GM12878 (cell line): ENCODE data around the gene NPAS4. TPM values are rescaled to one million over a fixed set of nuclear protein-coding genes. Genes with fewer than 3 reads are reported as not detected.

Experiments
- ATAC-seq: fragments of 200-7000 bp; cut with Tn5 transposase; 3 replicates; pipeline ENCODE4 v1.9.1; 2020; ENCODE audit warnings: mild to moderate bottlenecking, moderate library complexity
- BruUV-seq: library from RNA; stranded (reverse); fragments of 400-500 nt; replicated peaks from 2 replicates; lab custom pipeline; 2021; lab: Mats Ljungman, UMichigan
- CTCF ChIA-PET: fragments of 300-600 bp; sonication (Branson Sonifier 250); formaldehyde crosslinking; extraction: SDS; loops from one replicate; lab custom pipeline; 2021; ENCODE audit warnings: inconsistent platforms; lab: Yijun Ruan, JAX
- POLR2A ChIA-PET: fragments of 350-600 bp; formaldehyde crosslinking; extraction: SDS; loops from one replicate; lab custom pipeline; 2021; ENCODE audit warnings: inconsistent platforms; lab: Charles Lee
- RAD21 ChIA-PET: fragments of 300-600 bp; sonication (Branson Sonifier 250); formaldehyde crosslinking; loops from one replicate; lab custom pipeline; 2023; ENCODE audit warnings: antibody characterized with exemption; ENCODE audit not compliant: unreplicated experiment; lab: Charles Lee
- SMC1A ChIA-PET: fragments of 300-600 bp; sonication (Branson Sonifier 250); formaldehyde crosslinking; loops from one replicate; lab custom pipeline; 2023; ENCODE audit not compliant: unreplicated experiment, uncharacterized antibody; lab: Charles Lee
- DNase-seq: peaks from one replicate; pipeline ENCODE4 v3.0.0-alpha.2; 2011; ENCODE audit warnings: low read depth, low spot score
- FAIRE-seq: peaks from 3 replicates; lab custom pipeline; 2011; peaks lifted over from hg19 to GRCh38; lab: Jason Lieb, UNC
- H2AFZ ChIP-seq: 2 replicates; pipeline ENCODE4 v1.6.0; 2011; ENCODE audit warnings: low read depth, low read length, control low read depth; ENCODE audit not compliant: control insufficient read depth
- H3K27ac ChIP-seq: 2 replicates; pipeline ENCODE4 v1.5.1; 2011; ENCODE audit warnings: control low read depth; ENCODE audit not compliant: control insufficient read depth, insufficient read depth
- H3K27me3 ChIP-seq, 2 experiments: replicated peaks in 1 of 2; 2 replicates each; pipeline versions ENCODE4 v1.6.0 to v1.6.1; 2011; ENCODE audit warnings: low read length in 1 of 2; ENCODE audit not compliant: control insufficient read depth in 2 of 2, insufficient read depth in 2 of 2
- H3K36me3 ChIP-seq, 2 experiments: 2 replicates each; pipeline ENCODE4 v1.5.1; 2011; ENCODE audit warnings: low read length in 1 of 2; ENCODE audit not compliant: control insufficient read depth in 2 of 2, insufficient read depth in 2 of 2
- H3K4me1 ChIP-seq: 2 replicates; pipeline ENCODE4 v1.6.1; 2011; ENCODE audit warnings: mild to moderate bottlenecking, low read length, moderate library complexity, mixed read lengths; ENCODE audit not compliant: control insufficient read depth, insufficient read depth
- H3K4me2 ChIP-seq: 2 replicates; pipeline ENCODE4 v1.6.0; 2011; ENCODE audit warnings: control low read depth; ENCODE audit not compliant: control insufficient read depth, insufficient read depth
- H3K4me3 ChIP-seq: fragments of 200-600 bp; sonication (generic); 2 replicates; pipeline ENCODE4 v1.5.1; 2016
- H3K79me2 ChIP-seq: 2 replicates; pipeline ENCODE4 v1.6.0; 2011; ENCODE audit warnings: low read length; ENCODE audit not compliant: control insufficient read depth, insufficient read depth
- H3K9ac ChIP-seq: 2 replicates; pipeline ENCODE4 v1.8.0; 2011; ENCODE audit warnings: low read length, control low read depth, mixed read lengths; ENCODE audit not compliant: control insufficient read depth, insufficient read depth
- H3K9me3 ChIP-seq: replicated peaks from 3 replicates; pipeline ENCODE4 v1.5.1; 2011; ENCODE audit warnings: mild to moderate bottlenecking, low read length; ENCODE audit not compliant: control insufficient read depth, insufficient read depth
- H4K20me1 ChIP-seq: 2 replicates; pipeline ENCODE4 v1.6.0; 2011; ENCODE audit not compliant: control insufficient read depth, insufficient read depth
- BACH1 ChIP-seq: fragments of 450-650 bp; IDR thresholded peaks from 2 replicates; pipeline ENCODE4 v1.6.1; 2017; ENCODE audit warnings: mild to moderate bottlenecking, borderline replicate concordance
- BRCA1 ChIP-seq: IDR thresholded peaks from 2 replicates; pipeline ENCODE4 v1.6.1; 2011; ENCODE audit warnings: low read depth, low read length, improper control_type of control experiment
- EED ChIP-seq: sonication (generic); IDR thresholded peaks from 2 replicates; pipeline ENCODE4 v1.6.1; 2016; ENCODE audit warnings: antibody characterized with exemption, low read depth
- IKZF1 ChIP-seq: fragments of 450-650 bp; conservative IDR thresholded peaks from 2 replicates; pipeline ENCODE4 v1.6.1; 2017; ENCODE audit warnings: antibody characterized with exemption, mild to moderate bottlenecking
- MEF2B ChIP-seq: fragments of 450-650 bp; IDR thresholded peaks from 2 replicates; pipeline ENCODE4 v1.6.1; 2018; ENCODE audit warnings: mild to moderate bottlenecking, moderate library complexity; ENCODE audit not compliant: partially characterized antibody, poor library complexity, severe bottlenecking
- NFIC ChIP-seq: IDR thresholded peaks from 2 replicates; pipeline ENCODE4 v1.6.1; 2012; ENCODE audit warnings: low read depth, mild to moderate bottlenecking, inconsistent platforms, low read length, moderate library complexity
- NKRF ChIP-seq: fragments of 450-650 bp; conservative IDR thresholded peaks from 2 replicates; pipeline ENCODE4 v1.6.1; 2017; ENCODE audit warnings: mild to moderate bottlenecking, moderate library complexity
- NR2C2 ChIP-seq: IDR thresholded peaks from 2 replicates; pipeline ENCODE4 v1.6.1; 2011; ENCODE audit warnings: borderline replicate concordance, low read depth; ENCODE audit not compliant: control insufficient read depth, insufficient read length
- RAD21 ChIP-seq: IDR thresholded peaks from 2 replicates; pipeline ENCODE4 v1.6.1; 2011; ENCODE audit warnings: mild to moderate bottlenecking, low read depth, low read length, moderate library complexity; ENCODE audit not compliant: insufficient read depth
- RFX5 ChIP-seq: IDR thresholded peaks from 2 replicates; pipeline ENCODE4 v1.6.1; 2011; ENCODE audit warnings: low read depth, low read length, improper control_type of control experiment
- SMAD5 ChIP-seq: IDR thresholded peaks from 2 replicates; pipeline ENCODE4 v1.6.1; 2016; ENCODE audit warnings: antibody characterized with exemption, low read depth
- SREBF2 ChIP-seq: IDR thresholded peaks from 2 replicates; pipeline ENCODE4 v1.6.1; 2012; ENCODE audit warnings: mild to moderate bottlenecking, low read length
- ZNF217 ChIP-seq: fragments of 450-650 bp; IDR thresholded peaks from 2 replicates; pipeline ENCODE4 v1.6.1; 2017; ENCODE audit warnings: antibody characterized with exemption, mild to moderate bottlenecking
- ZNF384 ChIP-seq: IDR thresholded peaks from 2 replicates; pipeline ENCODE4 v1.6.1; 2012; ENCODE audit warnings: low read depth, mild to moderate bottlenecking, low read length, improper control_type of control experiment, borderline replicate concordance
- WGBS: methylation state at CpG from one replicate; pipeline ENCODE4 v1.1.6; 2016; ENCODE audit warnings: low lambda C conversion rate; ENCODE audit not compliant: insufficient replicate concordance, insufficient coverage; ENCODE audit errors: missing lambda C conversion rate; 5-methylcytosine and 5-hydroxymethylcytosine counted together
- in situ Hi-C: fragments of 300-500 bp; cut with MboI; formaldehyde crosslinking; loops from 9 replicates; pipeline ENCODE4 v1.14.3; 2018; ENCODE audit warnings: mixed read lengths
- intact Hi-C: fragments of 100-400 bp; cut with micrococcal nuclease; formaldehyde crosslinking; loops from one replicate; pipeline ENCODE4 v1.14.2; 2022; ENCODE audit not compliant: unreplicated experiment
- polyA plus RNA-seq, 11 experiments: library from polyadenylated mRNA; depleted of rRNA in 4 of 11; unstranded in 6 of 11; stranded (reverse) in 5 of 11; fragments of >200 nt; fragmentation: Nextera tagmentation in 4 of 11; fragmentation: Illumina TruSeq in 1 of 11; extraction: Ambion mirVana in 4 of 11; extraction: Trizol in 1 of 11; gene quantifications; 1 replicate in 1 of 11; 2 replicates in 10 of 11; pipeline versions ENCODE4 v1.2.1 to v1.2.3, GENCODE V29; 2011 to 2016; ENCODE audit warnings: inconsistent platforms in 2 of 11, missing spikeins in 2 of 11, low read depth in 1 of 11
- total RNA-seq, 4 experiments: library from RNA; depleted of rRNA in 3 of 4; stranded (reverse); fragments of >200 nt in 3 of 4; fragmentation: Illumina TruSeq in 1 of 4; extraction: Trizol in 1 of 4; gene quantifications; 2 replicates each; pipeline versions ENCODE4 v1.2.1 to v1.2.3, GENCODE V29; 2013 to 2021

NPAS4 gene
- total and polyA plus RNA-seq, 10 of the 15 experiments (the other 5 are each of a cell fraction or from before 2014, with no cell fraction given): 0.03 to 0.18 (median 0.06) TPM; not detected in 7

- TF ChIP-seq SMAD5 (no peak), SREBF2 (no peak), EED (no peak), BRCA1 (no peak), IKZF1 (peak; percentile 33; the same call in 1 of the 2 replicates), ZNF217 (peak; percentile 74; the same call in 1 of the 2 replicates), NKRF (no peak), RFX5 (no peak), ZNF384 (no peak), NFIC (no peak), MEF2B (peak; percentile 61), RAD21 (no peak), NR2C2 (no peak), BACH1 (no peak)
- TF ChIP-seq, all 136 proteins: peak for 3
- no peaks in the 10 kb centered on the region; the same call in 1 of the 3 replicates for H3K9me3 ChIP-seq
- H4K20me1 ChIP-seq: no peaks in the 10 kb centered on the region
- H3K4me1 ChIP-seq: peaks cover 14% of the 10 kb centered on the region
- FAIRE-seq (no peak), DNase-seq (no peak), ATAC-seq (peak; percentile 15)
- POLR2A ChIA-PET: interaction anchor here (1.2 to 2.7 kb wide), 6 partner anchors 14 to 151 kb away, joined by 3 to 13 read pairs (median 6); partner anchors contain the start of genes ACTN3, DPP3, MRPL11 and RBM14
- SMC1A ChIA-PET: interaction anchor here (0.9 kb wide), 1 partner anchor 27 kb away, joined by 5 read pairs; the partner anchor contains the start of gene MRPL11
- WGBS: 42% methylated on average over 19 of the region's 19 CpGs
- H3K79me2 ChIP-seq: no peaks in the 10 kb centered on the region
- CTCF ChIA-PET: interaction anchor here (0.5 to 4.5 kb wide), 6 partner anchors 13 to 757 kb away, joined by 3 to 46 read pairs (median 8); partner anchors contain the start of genes DPP3 and MRPL11
- peak overlapping the region; percentile 81 for H3K4me3 ChIP-seq
- no peak overlapping the region; the same call in 1 of the 2 replicates for H3K9ac ChIP-seq
- intact Hi-C loops (no loop called here), in situ Hi-C loops (no loop called here)
- RAD21 ChIA-PET: interaction anchor here (1.0 to 1.5 kb wide), 6 partner anchors 13 to 213 kb away, joined by 4 to 16 read pairs (median 6); partner anchors contain the start of genes ACTN3, DPP3, YIF1A and ZDHHC24
- peak overlapping the region; percentile 77 for H3K4me2 ChIP-seq
- BruUV-seq: no TSS peak
- H3K27ac ChIP-seq: no peak overlapping the region
- no peaks in the 10 kb centered on the region for H3K36me3 ChIP-seq
- no peaks in the 10 kb centered on the region for H3K27me3 ChIP-seq
- H2AFZ ChIP-seq: peak overlapping the region; percentile 90
Measured at GRCh38 chr11:66465373-66466224, 44.8 kb downstream of the NPAS4 start.
